Superior temporal gyrus (tissue), 1 donor: ENCODE measurements around the gene STOX1.
"Not testable (repeated sequence)": the region's sequence is repeated elsewhere in the genome, so short reads cannot be mapped to it uniquely, and the experiment has no call there.

Experiments
- DNase-seq: peaks from one replicate; pipeline ENCODE4 v3.0.0-alpha.2; 2016; ENCODE audit errors: extremely low spot score

The STOX1 gene

DNA sequence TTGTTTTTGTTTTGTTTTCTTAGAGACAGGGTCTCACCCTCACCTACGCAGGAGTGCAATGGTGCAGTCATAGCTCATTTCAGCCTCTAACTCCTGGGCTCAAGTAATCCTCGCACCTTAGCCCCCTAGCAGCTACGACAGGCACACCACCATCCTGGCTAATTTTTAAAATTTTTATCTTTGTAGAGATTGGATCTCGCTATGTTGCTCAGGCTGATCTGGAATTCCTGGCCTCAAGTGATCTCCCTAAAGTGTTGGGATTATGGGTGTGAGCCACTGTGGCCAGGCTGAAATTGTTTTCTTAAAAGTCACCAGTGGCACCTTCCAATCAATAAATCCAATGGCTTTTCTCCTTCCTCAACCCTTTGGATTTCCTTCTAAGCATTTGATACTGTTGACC lies 52.9 kb downstream of the STOX1 start:
- no peak for DNase-seq

DNA sequence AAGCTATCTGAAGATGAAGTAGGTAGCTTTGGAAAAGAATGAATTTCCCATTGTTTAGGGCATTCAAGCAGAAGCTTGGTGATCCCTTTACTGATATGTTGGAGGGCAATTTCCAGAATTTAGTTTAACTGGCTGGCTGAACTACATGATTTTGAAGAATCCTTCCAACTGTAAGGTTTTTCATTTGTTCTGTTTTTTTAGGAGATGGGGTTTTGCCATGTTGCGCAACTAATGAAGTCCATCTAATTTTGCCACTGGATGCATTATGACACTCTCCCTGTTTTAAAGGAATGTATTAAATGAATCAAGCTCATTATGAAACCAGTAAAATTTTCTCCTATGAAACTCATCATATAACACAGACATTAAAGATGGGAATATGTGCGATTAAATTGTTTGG lies 67.7 kb downstream of the STOX1 start:
- no peak for DNase-seq

DNA sequence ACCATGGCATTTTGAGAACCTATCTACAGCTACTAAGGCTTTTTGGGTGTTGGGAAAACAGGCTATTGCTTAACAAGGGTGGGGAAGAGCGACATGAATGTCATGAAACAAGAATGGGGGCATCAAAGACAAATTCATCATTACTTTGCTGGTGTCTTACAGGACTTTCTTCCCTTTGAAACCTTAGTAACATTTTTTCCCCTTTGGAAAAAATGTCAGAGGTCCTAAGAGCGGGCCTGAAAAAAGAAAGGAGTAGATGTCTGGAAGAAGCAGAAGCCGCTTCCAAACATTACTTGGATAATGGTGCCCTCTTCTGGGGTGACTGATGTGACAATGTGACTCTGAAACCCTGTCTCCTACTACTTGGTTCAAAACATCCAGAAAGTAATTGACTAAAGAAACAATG lies 70.0 kb downstream of the STOX1 start:
- peak; percentile 89 for DNase-seq

DNA sequence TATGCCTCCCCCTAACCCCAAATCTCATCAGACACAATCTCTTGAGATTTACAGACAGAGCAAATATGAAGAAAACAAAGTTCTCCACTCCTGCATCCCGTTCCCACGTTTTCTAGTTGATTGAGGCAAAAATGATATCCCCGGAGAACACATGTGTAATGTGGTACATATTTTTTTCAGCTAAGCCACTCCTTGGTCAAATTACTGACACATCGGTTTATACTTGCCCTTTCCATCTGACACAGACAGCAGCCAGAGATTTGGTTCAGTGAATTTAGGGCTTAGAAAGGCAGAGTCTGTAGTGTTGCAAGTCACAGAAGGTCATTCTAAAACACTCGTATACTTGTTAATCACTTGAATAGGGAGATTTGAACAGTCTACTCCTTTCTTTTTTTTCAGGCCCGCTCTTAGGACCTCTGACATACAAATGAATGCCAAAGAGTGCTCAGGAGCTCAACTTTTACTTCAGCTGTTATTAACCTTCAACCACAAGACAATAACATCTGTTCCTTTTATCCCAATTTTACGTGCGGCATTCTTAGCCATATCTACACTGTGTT lies 71.9 kb downstream of the STOX1 start:
- no peak for DNase-seq

DNA sequence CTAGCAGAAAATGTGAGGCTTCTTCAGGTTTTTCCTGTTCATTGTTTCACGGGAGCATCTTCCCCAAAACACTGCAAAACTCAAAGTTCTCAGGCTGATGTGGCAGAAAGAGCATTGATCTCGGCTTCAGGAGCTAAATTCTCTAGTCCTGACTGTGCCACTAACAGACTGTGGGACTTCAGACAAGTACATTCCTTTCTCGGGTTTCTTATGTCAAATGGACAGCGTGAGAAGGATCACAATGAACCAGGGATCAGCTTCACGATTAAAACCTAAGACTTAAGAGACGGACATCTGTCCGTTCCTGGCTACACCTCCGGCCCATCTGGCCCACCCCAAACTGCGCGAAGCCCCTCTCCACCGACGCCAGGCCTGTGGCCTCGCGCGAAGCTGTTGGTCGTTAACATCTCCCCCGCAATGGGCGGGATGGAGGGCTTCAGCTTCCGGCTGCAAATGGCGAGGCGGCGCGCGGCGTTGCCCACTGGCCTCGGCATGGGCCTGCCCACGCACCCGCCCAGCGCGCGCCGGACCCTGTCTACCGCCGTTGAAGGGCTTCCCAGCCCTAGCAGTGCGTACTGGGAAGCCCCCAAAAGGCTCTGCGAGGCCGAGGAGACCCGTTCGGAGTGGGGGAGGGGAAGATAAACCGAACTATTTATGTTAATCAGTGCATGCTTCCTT lies 73.2 kb downstream of the STOX1 start:
- no peak for DNase-seq

DNA sequence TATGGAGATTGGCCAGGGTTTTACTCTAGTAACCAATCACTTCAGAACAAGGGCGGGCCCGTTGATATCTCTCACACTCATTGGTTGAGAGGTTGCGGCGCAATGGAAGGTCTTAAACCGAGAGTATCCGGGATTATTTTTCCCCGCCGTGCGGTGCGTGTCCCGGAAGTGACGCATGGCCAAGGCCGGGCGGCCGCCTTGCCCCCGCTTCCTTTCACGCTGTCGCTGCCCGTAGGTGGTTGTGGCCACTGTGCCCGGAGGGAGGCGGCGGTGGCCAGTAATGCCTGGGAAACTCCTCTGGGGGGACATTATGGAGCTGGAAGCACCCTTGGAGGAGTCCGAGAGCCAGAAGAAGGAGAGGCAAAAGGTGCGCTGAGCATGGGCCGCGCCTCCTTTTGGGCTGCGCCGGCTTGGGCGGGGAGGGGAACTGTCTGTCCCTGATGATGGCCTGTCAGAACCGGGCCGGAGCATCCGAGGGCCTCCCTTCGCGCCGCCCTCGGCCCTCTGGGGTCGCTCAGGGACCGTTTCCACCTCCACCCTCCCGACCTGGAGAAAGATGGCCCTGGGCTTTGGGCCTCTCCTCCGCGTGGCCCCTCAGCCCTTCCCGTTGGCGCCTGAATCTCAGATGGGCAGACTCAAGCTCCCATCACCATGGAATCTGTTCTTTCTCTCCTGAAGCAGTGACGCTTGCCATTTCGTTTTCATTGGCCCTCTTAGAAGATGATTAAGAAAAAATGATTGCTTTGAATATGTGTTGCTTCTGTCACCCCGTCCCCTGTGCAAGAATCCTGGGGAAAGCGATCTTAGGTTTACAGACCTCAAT lies 74.0 kb downstream of the STOX1 start, which contains the start of gene DDX50:
Gene DDX50, plus strand, starts transcription at position 211 of the 823 bp plus-strand sequence. Its CDS starts 70 bp downstream, at position 281.
- peak; percentile 100 for DNase-seq

DNA sequence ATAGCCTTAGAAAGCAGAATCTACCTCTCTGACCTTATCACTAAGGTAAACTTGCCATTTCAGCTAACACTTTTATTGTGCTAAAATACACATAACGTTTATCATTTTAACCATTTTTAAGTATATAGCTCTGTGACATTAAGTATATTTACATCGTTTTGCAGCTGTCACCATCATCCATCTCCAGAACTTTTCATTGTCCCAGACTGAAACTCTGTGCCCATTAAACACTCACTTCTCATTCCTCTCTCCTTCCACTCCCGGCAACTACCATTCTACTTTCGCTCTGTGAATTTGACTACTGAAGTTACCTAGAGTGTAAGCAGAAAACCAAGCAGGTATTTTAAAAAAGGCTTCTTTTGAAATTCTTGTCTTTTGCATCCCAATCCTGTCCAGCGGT lies 75.1 kb downstream of the STOX1 start:
- DNase-seq = no peak

DNA sequence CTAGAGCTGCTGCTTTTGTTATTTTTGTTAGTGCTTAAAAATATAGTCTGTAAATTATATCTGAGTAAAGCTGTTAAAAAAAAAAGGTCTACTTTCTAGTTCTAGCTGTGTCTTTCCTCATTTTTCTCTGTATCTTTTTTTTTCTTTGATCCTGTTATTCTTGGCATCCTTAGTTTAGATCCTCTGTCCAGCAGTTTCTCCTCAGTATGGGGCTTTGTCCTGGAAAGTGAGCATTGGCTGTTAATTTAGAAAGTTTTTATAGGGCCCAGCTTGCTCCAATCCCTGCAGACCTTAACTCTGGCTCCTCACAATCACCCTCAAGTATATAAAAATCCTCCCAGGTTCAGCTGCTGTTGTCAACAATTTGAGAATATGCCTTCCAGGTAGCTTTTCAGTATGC lies 97.3 kb downstream of the STOX1 start:
- no peak for DNase-seq

DNA sequence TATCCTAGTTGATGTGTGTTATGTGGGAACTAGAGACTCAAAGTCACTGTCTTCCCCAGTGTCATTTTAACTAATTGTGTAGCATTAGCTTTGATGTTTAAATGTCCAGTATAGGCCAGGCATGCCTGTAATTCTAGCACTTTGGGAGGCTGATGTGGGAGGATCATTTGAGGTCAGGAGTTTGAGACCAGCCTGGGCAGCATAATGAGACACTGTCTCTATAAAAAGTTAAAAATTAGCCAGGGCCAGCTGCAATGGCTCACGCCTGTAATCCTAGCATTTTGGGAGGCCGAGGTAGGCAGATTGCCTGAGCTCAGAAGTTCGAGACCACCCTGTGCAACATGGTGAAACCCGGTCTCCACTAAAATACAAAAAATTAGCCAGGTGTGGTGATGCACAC lies 98.2 kb downstream of the STOX1 start:
- DNase-seq = no peak

DNA sequence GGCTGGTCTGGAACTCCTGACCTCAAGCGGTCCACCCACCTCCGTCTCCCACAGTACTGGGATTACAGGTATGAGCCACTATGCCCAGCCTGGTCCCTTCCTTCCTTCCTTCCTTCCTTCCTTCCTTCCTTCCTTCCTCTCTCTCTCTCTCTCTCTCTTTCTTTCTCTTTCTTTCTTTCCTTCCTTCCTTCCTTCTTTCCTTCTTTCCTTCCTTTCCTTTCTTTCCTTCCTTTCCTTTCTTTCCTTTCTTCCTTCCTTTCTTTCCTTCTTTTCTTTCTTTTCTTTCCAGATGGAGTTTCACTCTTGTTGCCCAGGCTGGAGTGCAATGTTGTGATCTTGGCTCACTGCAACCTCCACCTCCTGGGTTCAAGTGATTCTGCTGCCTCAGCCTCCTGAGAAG lies 101.8 kb downstream of the STOX1 start:
- not testable (repeated sequence) for DNase-seq

DNA sequence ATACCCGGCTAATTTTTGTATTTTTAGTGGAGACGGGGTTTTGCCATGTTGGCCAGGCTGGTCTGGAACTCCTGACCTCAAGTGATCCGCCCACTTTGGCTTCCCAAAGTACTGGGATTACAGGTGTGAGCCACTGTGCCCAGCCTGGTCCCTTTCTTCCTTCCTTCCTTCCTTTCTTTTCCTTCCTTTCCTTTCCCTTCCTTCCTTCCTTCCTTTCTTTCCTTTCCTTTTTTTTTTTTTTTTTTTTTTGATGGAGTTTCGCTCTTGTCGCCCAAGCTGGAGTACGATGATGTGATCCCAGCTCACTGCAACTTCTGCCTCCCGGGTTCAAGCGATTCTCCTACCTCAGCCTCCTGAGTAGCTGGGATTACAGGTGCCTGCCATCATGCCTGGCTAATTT lies 102.6 kb downstream of the STOX1 start:
- DNase-seq = not testable (repeated sequence)

DNA sequence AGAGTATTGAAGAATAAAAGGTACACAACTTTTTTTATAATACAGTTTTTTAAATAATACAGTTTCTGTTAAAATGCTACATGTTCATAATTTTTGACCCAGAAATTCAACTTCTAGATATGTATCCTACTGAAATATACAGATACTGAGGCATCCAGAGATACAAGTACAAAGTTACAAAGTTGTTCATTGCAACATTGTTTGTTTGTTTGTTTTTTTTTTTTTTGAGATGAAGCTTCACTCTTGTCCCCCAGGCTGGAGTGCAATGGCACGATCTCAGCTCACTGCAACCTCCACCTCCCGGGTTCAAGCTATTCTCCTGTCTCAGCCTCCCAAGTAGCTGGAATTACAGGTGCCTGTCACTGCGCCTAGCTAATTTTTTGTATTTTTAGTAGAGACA lies 105.5 kb downstream of the STOX1 start:
- not testable (repeated sequence) for DNase-seq

DNA sequence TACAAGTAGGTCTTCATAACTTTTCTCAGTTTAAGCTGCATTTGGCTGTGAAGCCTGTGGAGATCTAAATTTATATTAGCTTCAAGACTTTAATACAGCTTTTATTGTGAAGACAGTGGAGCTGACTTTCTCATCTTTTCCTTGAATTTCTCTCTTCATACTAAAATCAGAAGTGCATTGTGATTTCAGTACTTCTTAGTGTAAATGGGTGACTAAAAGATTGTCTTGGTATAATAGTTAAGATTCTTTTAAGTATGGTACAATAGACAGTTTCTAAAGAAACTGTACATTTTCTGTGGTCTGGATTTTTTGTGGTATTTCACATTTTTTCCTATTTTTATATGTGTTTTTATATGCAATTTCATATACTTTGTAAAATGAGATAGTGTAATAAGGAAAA lies 107.7 kb downstream of the STOX1 start:
- no peak for DNase-seq

DNA sequence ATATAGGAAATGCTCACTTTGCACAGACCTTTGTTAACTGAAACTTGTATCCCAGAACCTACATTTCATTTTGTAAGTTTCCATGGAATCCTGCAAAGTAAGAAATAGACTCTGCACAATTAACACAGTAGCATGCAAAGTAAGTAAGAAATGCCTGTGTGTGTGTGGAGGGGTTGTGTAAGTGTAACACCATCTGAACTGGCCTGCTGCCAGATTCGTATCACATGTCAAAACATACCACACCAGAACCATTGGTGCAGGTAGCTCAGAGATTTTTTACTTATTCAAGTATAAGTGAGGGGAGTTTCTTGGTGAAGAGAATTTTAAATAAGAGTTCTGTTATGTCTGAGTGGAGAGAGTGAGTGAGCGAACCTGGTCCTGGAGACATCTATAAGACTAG lies 110.8 kb downstream of the STOX1 start:
- DNase-seq = no peak

DNA sequence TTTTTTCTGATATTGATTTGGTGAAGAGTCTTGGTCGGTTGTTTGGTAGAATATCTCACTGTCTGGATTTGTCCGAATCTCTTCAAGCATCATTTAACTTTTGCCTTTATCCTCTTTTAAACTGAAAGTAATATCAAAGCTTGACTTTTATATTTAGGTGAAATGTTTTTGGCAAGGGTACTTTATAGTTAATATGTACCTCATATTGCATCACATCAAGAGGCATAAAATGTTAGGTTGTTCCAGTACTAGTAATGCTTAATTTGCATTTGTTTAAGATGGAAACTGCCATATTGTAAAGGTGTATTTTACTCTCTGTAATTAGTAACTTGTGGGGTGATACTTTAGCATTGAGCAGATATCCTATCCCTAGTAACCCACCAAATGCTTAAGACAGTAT lies 111.6 kb downstream of the STOX1 start:
- DNase-seq = no peak

DNA sequence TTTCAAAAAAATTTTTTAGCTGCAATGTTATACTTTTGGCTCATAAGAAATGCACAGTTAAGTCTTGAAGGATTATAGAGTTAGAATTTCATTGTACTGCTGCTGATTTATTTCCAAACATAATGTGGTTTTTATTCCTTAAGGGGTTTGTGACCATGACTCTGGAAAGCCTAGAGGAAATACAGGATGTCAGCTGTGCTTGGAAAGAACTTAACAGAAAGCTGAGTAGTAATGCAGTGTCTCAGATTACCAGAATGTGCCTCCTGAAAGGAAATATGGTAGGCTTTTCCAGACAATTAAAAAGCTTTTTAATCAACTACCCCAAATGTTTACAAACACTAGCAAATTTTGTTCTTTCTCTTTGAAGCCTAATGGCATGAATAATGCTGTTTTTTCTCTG lies 113.6 kb downstream of the STOX1 start:
- DNase-seq = not testable (repeated sequence)
